Measurements from ENCODE around the gene SLC26A6.

The SLC26A6 gene

GRCh38 chr3:48599509-48600285, 35.6 kb downstream of the SLC26A6 start:
- TF ChIP-seq GABPA (IDR thresholded peaks at IDR 0.05; ENCODE audit: low read depth), result no peak
- TF ChIP-seq CTCF (IDR thresholded peaks at IDR 0.05; ENCODE audit: insufficient read depth, low read length), result no peak
- no peak for TF ChIP-seq POLR2AphosphoS5 (IDR thresholded peaks at IDR 0.05; ENCODE audit: low read depth)
- TF ChIP-seq SPI1 (IDR thresholded peaks at IDR 0.05; ENCODE audit: borderline replicate concordance, low read depth), result no peak
- no peak for TF ChIP-seq REST (IDR thresholded peaks at IDR 0.05; ENCODE audit: insufficient replicate concordance, low read depth)

GRCh38 chr3:48599077-48599501, 36.2 kb downstream of the SLC26A6 start:
- DNase-seq (ENCODE audit: low read depth in 1 of 2, low spot score in 1 of 2), result no peak
- no peak overlapping the region for H3K27ac ChIP-seq (replicated peaks)
- TF ChIP-seq POLR2AphosphoS5 (IDR thresholded peaks at IDR 0.05; ENCODE audit: low read depth) (no peak), CTCF (IDR thresholded peaks at IDR 0.05; ENCODE audit: insufficient read depth, low read length) (no peak), REST (IDR thresholded peaks at IDR 0.05; ENCODE audit: insufficient replicate concordance, low read depth) (no peak), GABPA (IDR thresholded peaks at IDR 0.05; ENCODE audit: low read depth) (no peak), SPI1 (IDR thresholded peaks at IDR 0.05; ENCODE audit: borderline replicate concordance, low read depth) (no peak)
- H3K27me3 ChIP-seq (ENCODE audit: insufficient read depth, poor library complexity, severe bottlenecking), result peaks cover 6% of the 10 kb centered on the region
- H3K4me3 ChIP-seq (replicated peaks; ENCODE audit: insufficient read depth, low read length), result no peak overlapping the region

More at GRCh38 chr3:48599509-48600285, 35.6 kb downstream of the SLC26A6 start:
- Histone ChIP-seq H3K27ac (replicated peaks) (no peak overlapping the region), H3K4me3 (replicated peaks; ENCODE audit: insufficient read depth, low read length) (no peak overlapping the region), H3K27me3 (ENCODE audit: insufficient read depth, poor library complexity, severe bottlenecking) (peaks cover 3% of the 10 kb centered on the region)
- no peak for DNase-seq (ENCODE audit: low read depth in 1 of 2, low spot score in 1 of 2)

- DNase-seq (ENCODE audit: low read depth in 1 of 2, low spot score in 1 of 2), result no peak
- Histone ChIP-seq H3K4me3 (replicated peaks; ENCODE audit: insufficient read depth, low read length) (no peak overlapping the region), H3K27ac (replicated peaks) (no peak overlapping the region), H3K27me3 (ENCODE audit: insufficient read depth, poor library complexity, severe bottlenecking) (peaks cover 10% of the 10 kb centered on the region)
- TF ChIP-seq GABPA (IDR thresholded peaks at IDR 0.05; ENCODE audit: low read depth) (no peak), SPI1 (IDR thresholded peaks at IDR 0.05; ENCODE audit: borderline replicate concordance, low read depth) (no peak), REST (IDR thresholded peaks at IDR 0.05; ENCODE audit: insufficient replicate concordance, low read depth) (no peak), CTCF (IDR thresholded peaks at IDR 0.05; ENCODE audit: insufficient read depth, low read length) (no peak), POLR2AphosphoS5 (IDR thresholded peaks at IDR 0.05; ENCODE audit: low read depth) (no peak)
Measured at GRCh38 chr3:48598323-48599076, 36.8 kb downstream of the SLC26A6 start.
